ENCODE results near the gene NTF4.
"Not testable (repeated sequence)": the region's sequence is repeated elsewhere in the genome, so short reads cannot be mapped to it uniquely, and the experiment has no call there.

GRCh38 chr19:49049834-49050233 lies 14.8 kb downstream of the NTF4 start:
- not testable (repeated sequence) for TF ChIP-seq ARNTL (CRISPR knock-in tag; IDR thresholded peaks at IDR 0.05; ENCODE audit: borderline replicate concordance, low read depth); SNAI2 (CRISPR knock-in tag; IDR thresholded peaks at IDR 0.05); ZNF8 (CRISPR knock-in tag; IDR thresholded peaks at IDR 0.05); PATZ1 (CRISPR knock-in tag; IDR thresholded peaks at IDR 0.05; ENCODE audit: borderline replicate concordance); OSR1 (CRISPR knock-in tag; IDR thresholded peaks at IDR 0.05); CSDC2 (CRISPR knock-in tag; IDR thresholded peaks at IDR 0.05); CREB5 (CRISPR knock-in tag; IDR thresholded peaks at IDR 0.05; ENCODE audit: low read depth); TSHZ2 (CRISPR knock-in tag; IDR thresholded peaks at IDR 0.05); POU6F1 (CRISPR knock-in tag; IDR thresholded peaks at IDR 0.05; ENCODE audit: borderline replicate concordance, low read depth); BACH2 (CRISPR knock-in tag; IDR thresholded peaks at IDR 0.05; ENCODE audit: borderline replicate concordance); ZC3H10 (CRISPR knock-in tag; IDR thresholded peaks at IDR 0.05)
- peak; percentile 99 for TF ChIP-seq ZFP3 (CRISPR knock-in tag; IDR thresholded peaks at IDR 0.05)

All from SK-N-SH treated with all-trans-retinoic acid at 6 μM for 48 hours (cell line).